Heart left ventricle (tissue), 16 donors: ENCODE data around the gene SDHB. TPM values are rescaled to one million over a fixed set of nuclear protein-coding genes. Genes with fewer than 3 reads are reported as not detected.
A peak's percentile ranks its signal among the peaks of the same experiment; 100 is the strongest.

ENCODE experiments used
- ATAC-seq, 4 donors: fragments of 200-7000 bp; cut with Tn5 transposase; one replicate each; pipeline ENCODE4 v1.9.1; 2020 to 2022; ENCODE audit warnings: moderate library complexity in 4 of 4, mild to moderate bottlenecking in 3 of 4, moderate number of reproducible peaks in 1 of 4
- DNase-seq, 5 donors: peaks; one replicate each; pipeline ENCODE4 v3.0.0-alpha.2; 2020
- H3K27ac ChIP-seq, 12 donors: fragments of 200-600 bp; sonication (generic) in 4 of 12; one replicate each; pipeline versions ENCODE4 v1.5.0 to v1.8.0; 2016 to 2022; ENCODE audit warnings: mild to moderate bottlenecking in 2 of 12
- H3K27me3 ChIP-seq, 9 donors: fragments of 200-600 bp; sonication (generic) in 2 of 9; one replicate each; pipeline versions ENCODE4 v1.5.1 to v1.8.0; 2016 to 2022; ENCODE audit warnings: mild to moderate bottlenecking in 3 of 9
- H3K36me3 ChIP-seq, 9 donors: fragments of 200-600 bp; sonication (generic) in 2 of 9; one replicate each; pipeline versions ENCODE4 v1.5.0 to v1.8.0; 2018 to 2022; ENCODE audit warnings: mild to moderate bottlenecking in 2 of 9
- H3K4me1 ChIP-seq, 12 donors: fragments of 200-600 bp; sonication (generic) in 4 of 12; one replicate each; pipeline versions ENCODE4 v1.5.0 to v1.8.0; 2016 to 2022; ENCODE audit warnings: mild to moderate bottlenecking in 3 of 12
- H3K4me3 ChIP-seq, 12 donors: fragments of 200-600 bp; sonication (generic) in 4 of 12; one replicate each; pipeline versions ENCODE4 v1.5.0 to v1.8.0; 2017 to 2022; ENCODE audit warnings: mild to moderate bottlenecking in 9 of 12, moderate library complexity in 4 of 12
- H3K9me3 ChIP-seq, 12 donors: fragments of 200-600 bp; sonication (generic) in 4 of 12; one replicate each; pipeline versions ENCODE4 v1.5.0 to v1.8.0; 2016 to 2022; ENCODE audit warnings: mild to moderate bottlenecking in 1 of 12
- POLR2A ChIP-seq, 2 donors: fragments of 450-650 bp; IDR thresholded peaks; one replicate each; pipeline ENCODE4 v1.6.1; 2017; ENCODE audit warnings: antibody characterized with exemption in 2 of 2, mild to moderate bottlenecking in 2 of 2, moderate library complexity in 2 of 2
- WGBS, 4 donors: extraction: QIAGEN DNeasy Blood & Tissue Kit in 2 of 4; methylation state at CpG; one replicate each; pipeline versions ENCODE4 v1.1.5 to v1.1.7; 2013 to 2018; 5-methylcytosine and 5-hydroxymethylcytosine counted together
- intact Hi-C, 10 donors: fragments of 100-400 bp; cut with DNase I; formaldehyde crosslinking; loops; one replicate each; pipeline versions ENCODE4 v1.11.1 to v1.14.2; 2022
- polyA plus RNA-seq, 2 donors: library from polyadenylated mRNA; stranded (reverse); fragments of 200-250 nt; gene quantifications; one replicate each; pipeline ENCODE4 v1.2.3, GENCODE V29; 2013
- total RNA-seq, 9 donors: library from RNA; depleted of rRNA in 2 of 9; stranded (reverse); fragments of >200 nt in 2 of 9; fragmentation: NEBNext Ultra II Directional in 3 of 9; extraction: Animal tissue kit (Norgen Biotek cat#: 25700) in 3 of 9; gene quantifications; one replicate each; pipeline versions ENCODE4 v1.1.0 to v1.2.4, GENCODE V29; 2016 to 2023
- TF ChIP-seq, protein P1 (sequence below), 12 donors: fragments of 200-600 bp; sonication (generic) in 4 of 12; IDR thresholded peaks; one replicate each; pipeline versions ENCODE4 v1.5.0 to v1.8.0; 2018 to 2022; ENCODE audit warnings: antibody characterized with exemption in 12 of 12, mild to moderate bottlenecking in 5 of 12
- donor health status: ischemic (EF 13 %, LVEDD 7.1; RV severe dilation, severe dysfunction).
- donor health status: healthy with polysubstance abuse.
- donor health status: DM: no; HTN: yes; CAD: no.
- donor health status: DM: no; HTN: no; CAD: no.
- donor health status: ischemic (EF 25% LVEDD 6.9; RV normal size, moderate dysfunction).
- donor health status: ischemic (EF 25% LVEDD 5.7; RV mildly dilated, moderate dysfunction).
- donor health status: healthy.
- donor health status: DM: yes; HTN: yes; CAD: no.
- donor health status: ischemic (EF 35%, LVEDD 5.7; RV mildly dilated, moderate dysfunction).
- donor health status: nonischemic (EF 11% LVEDD 7.7; RV severe dilation, severe dysfunction).
- donor health status: DM: yes; HTN: yes; CAD: no.
- donor health status: PGD.
- donor health status: ischemic (EF 29% LVEDD 5.4; RV normal size, mild dysfunction).
- donor health status: nonischemic (EF 23%, LVEDD 6.1; RV moderate dilation, normal function).

SDHB gene
- total and polyA plus RNA-seq, 11 donors: 174 to 617 (median 341) TPM

DNA sequence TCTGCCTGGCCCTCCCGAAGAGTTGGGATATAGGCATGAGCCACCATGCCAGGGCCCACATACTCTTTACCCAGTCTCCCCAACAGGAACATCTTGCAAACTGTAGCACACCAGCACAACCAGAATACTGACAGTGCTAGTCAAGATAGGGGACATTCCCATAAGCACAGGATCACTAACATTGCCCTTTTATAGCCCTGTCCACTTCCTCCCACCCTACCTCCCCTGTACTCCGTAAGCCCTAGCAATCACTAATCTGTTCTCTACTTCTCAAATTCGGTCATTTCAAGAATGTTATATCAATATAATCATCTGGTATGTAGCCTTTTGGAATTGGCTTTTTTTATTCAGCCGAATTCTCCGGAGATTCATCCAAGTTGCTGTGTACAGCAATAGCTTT, 5.9 kb downstream of the SDHB start:
- DNase-seq (no peak), ATAC-seq (peak in 1 of 4 donors; percentile 8)
- H3K27ac ChIP-seq: no peak overlapping the region
- no peak for TF ChIP-seq POLR2A (IDR thresholded peaks at IDR 0.05)
- TF ChIP-seq, protein P1, sequence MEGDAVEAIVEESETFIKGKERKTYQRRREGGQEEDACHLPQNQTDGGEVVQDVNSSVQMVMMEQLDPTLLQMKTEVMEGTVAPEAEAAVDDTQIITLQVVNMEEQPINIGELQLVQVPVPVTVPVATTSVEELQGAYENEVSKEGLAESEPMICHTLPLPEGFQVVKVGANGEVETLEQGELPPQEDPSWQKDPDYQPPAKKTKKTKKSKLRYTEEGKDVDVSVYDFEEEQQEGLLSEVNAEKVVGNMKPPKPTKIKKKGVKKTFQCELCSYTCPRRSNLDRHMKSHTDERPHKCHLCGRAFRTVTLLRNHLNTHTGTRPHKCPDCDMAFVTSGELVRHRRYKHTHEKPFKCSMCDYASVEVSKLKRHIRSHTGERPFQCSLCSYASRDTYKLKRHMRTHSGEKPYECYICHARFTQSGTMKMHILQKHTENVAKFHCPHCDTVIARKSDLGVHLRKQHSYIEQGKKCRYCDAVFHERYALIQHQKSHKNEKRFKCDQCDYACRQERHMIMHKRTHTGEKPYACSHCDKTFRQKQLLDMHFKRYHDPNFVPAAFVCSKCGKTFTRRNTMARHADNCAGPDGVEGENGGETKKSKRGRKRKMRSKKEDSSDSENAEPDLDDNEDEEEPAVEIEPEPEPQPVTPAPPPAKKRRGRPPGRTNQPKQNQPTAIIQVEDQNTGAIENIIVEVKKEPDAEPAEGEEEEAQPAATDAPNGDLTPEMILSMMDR (IDR thresholded peaks at IDR 0.05): no peak
- 69 to 84% (median 77%) methylated on average over 5 of the region's 5 CpGs for WGBS, 4 donors
- no peaks in the 10 kb centered on the region for H3K27me3 ChIP-seq
- no peaks in the 10 kb centered on the region for H3K9me3 ChIP-seq
- intact Hi-C loops: loop anchor here in 6 of 10 donors (2.0 to 5.0 kb wide), 3 partner anchors 36 to 97 kb away; partner anchors contain the start of gene ATP13A2 (in 3 of the 6)
- H3K4me3 ChIP-seq: no peak overlapping the region
- H3K36me3 ChIP-seq: peaks cover 0 to 60% (median 57%) of the 10 kb centered on the region in 9 donors
- peaks cover 0 to 50% (median 27%) of the 10 kb centered on the region in 12 donors for H3K4me1 ChIP-seq

DNA sequence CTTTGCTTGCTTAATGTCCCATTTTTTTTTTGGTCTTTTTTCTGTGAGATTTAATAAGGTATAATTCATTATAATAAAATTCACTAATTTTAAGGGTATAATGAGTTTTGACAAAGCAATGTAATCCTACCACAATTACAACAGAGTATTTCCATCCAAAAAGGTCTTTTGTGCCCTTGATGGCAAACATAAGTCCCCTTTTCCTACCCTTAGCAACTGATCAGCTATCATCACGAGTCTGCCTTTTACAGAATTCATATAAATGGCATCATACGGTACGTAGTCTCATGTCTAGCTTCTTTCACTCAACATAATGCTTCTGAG, 7.5 kb downstream of the SDHB start:
- H3K4me1 ChIP-seq: peaks cover 0 to 35% (median 15%) of the 10 kb centered on the region in 12 donors

DNA sequence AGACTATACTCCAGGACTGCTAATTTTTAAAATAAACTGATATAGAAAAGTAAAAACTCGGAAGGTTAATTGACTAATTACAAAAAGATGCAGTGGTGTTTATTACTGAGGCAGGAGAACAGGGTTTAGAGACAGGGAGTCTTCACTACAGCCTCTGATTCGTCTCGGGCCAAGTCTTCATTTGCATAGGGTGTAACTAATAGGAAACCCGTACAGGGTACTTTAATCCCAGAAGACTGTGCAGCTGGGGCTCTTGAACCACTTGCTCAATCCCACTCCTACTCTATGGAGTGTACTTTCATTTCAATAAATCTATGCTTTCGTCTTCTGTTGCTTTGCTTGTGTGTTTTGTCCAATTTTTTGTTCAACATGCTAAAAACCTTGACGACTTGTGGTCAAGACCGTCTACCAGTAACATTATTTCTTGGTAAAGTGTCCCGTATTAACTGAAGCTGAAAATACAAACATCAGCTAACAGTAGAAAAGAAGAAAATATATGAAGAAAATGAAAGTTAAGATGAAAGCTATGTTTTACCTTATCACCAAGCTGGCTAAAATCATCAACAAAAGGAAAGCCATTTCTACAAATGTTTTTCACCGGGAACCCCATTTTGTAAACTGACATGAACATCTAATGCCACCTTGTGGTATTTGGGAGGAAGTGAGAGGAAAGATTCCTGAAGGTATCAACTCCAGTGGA, 8.0 kb downstream of the SDHB start:
- Histone ChIP-seq H3K9me3 (no peaks in the 10 kb centered on the region), H3K4me1 (peaks cover 0 to 30% (median 10%) of the 10 kb centered on the region in 12 donors), H3K36me3 (peaks cover 0 to 73% (median 65%) of the 10 kb centered on the region in 9 donors), H3K4me3 (peak overlapping the region in 8 of 12 donors; percentile 9 to 40 (median 22)), H3K27ac (peak overlapping the region in 4 of 12 donors; percentile 12 to 45 (median 26)), H3K27me3 (no peaks in the 10 kb centered on the region)
- ATAC-seq (peak; percentile 40 to 76 (median 62)), DNase-seq (no peak)
- TF ChIP-seq, protein P1 (IDR thresholded peaks at IDR 0.05): peak; percentile 61 to 83 (median 76)
- TF ChIP-seq POLR2A (IDR thresholded peaks at IDR 0.05): no peak
- intact Hi-C loops: loop anchor here in 9 of 10 donors (1.0 to 5.0 kb wide), 5 partner anchors 33 to 95 kb away; partner anchors contain the start of gene ATP13A2 (in 3 of the 9)
- 30 to 39% (median 36%) methylated on average over 9 of the region's 9 CpGs for WGBS, 4 donors

More for the DNA sequence above, 7.5 kb downstream of the SDHB start:
- no peaks in the 10 kb centered on the region for H3K27me3 ChIP-seq
- H3K36me3 ChIP-seq: peaks cover 0 to 73% (median 65%) of the 10 kb centered on the region in 9 donors
- DNase-seq: no peak
- H3K9me3 ChIP-seq: no peaks in the 10 kb centered on the region
- no peak for ATAC-seq
- peak overlapping the region in 1 of 12 donors; percentile 28 for H3K4me3 ChIP-seq
- peak overlapping the region in 1 of 12 donors; percentile 45 for H3K27ac ChIP-seq
- 45 to 58% (median 57%) methylated on average over 3 of the region's 3 CpGs for WGBS, 4 donors
- intact Hi-C loops: loop anchor here in 7 of 10 donors (1.0 to 5.0 kb wide), 4 partner anchors 34 to 95 kb away; partner anchors contain the start of gene ATP13A2 (in 3 of the 7)
- TF ChIP-seq, protein P1 (IDR thresholded peaks at IDR 0.05): peak in 1 of 12 donors; percentile 15
- TF ChIP-seq POLR2A (IDR thresholded peaks at IDR 0.05): no peak

DNA sequence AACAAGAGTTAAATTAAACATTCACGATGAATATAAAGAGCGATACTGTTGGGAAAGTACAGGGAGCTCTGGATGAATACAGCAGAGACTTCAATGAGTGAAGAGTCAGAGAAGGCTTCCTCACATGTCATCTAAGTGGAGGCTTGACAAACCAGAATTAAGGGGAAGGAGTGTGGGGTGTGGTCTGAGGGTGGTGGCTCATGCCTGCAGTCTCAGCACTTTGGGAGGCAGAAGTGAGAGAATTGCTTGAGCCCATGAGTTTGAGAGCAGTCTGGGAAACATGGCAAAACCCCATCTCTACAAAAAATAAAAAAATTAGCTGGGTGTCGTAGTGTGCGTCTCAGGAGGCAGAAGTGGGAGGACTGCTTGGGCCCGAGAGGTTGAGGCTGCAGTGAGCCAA, 8.7 kb downstream of the SDHB start:
- H3K36me3 ChIP-seq: peaks cover 0 to 74% (median 65%) of the 10 kb centered on the region in 9 donors
- WGBS, 4 donors: 54 to 81% (median 67%) methylated on average over 5 of the region's 5 CpGs

More for the DNA sequence above, 8.7 kb downstream of the SDHB start:
- intact Hi-C loops: loop anchor here in 5 of 10 donors (2.0 to 5.0 kb wide), 4 partner anchors 33 to 94 kb away; partner anchors contain the start of gene ATP13A2 (in 3 of the 5)
- Histone ChIP-seq H3K4me1 (peaks cover 0 to 29% (median 9%) of the 10 kb centered on the region in 12 donors), H3K4me3 (peak overlapping the region in 1 of 12 donors; percentile 28), H3K27ac (peak overlapping the region in 2 of 12 donors; percentile 12 to 45), H3K27me3 (no peaks in the 10 kb centered on the region), H3K9me3 (no peaks in the 10 kb centered on the region)
- DNase-seq (peak in 1 of 5 donors; percentile 44), ATAC-seq (peak in 3 of 4 donors; percentile 46 to 79 (median 52))
- TF ChIP-seq, protein P1 (IDR thresholded peaks at IDR 0.05): no peak
- no peak for TF ChIP-seq POLR2A (IDR thresholded peaks at IDR 0.05)
